C4-2B (cell line): ENCODE results near the gene AMFR.

Source experiments
- H3K27ac ChIP-seq: fragments of 450-650 bp; 2 replicates; pipeline ENCODE4 v1.5.1; 2017
- ZFX ChIP-seq: fragments of 450-650 bp; IDR thresholded peaks from 2 replicates; pipeline ENCODE4 v1.6.1; 2017
- TF ChIP-seq, protein P1 (sequence below): fragments of 450-650 bp; conservative IDR thresholded peaks from 2 replicates; pipeline ENCODE4 v1.5.1; 2017; ENCODE audit warnings: mild to moderate bottlenecking

AMFR gene

DNA sequence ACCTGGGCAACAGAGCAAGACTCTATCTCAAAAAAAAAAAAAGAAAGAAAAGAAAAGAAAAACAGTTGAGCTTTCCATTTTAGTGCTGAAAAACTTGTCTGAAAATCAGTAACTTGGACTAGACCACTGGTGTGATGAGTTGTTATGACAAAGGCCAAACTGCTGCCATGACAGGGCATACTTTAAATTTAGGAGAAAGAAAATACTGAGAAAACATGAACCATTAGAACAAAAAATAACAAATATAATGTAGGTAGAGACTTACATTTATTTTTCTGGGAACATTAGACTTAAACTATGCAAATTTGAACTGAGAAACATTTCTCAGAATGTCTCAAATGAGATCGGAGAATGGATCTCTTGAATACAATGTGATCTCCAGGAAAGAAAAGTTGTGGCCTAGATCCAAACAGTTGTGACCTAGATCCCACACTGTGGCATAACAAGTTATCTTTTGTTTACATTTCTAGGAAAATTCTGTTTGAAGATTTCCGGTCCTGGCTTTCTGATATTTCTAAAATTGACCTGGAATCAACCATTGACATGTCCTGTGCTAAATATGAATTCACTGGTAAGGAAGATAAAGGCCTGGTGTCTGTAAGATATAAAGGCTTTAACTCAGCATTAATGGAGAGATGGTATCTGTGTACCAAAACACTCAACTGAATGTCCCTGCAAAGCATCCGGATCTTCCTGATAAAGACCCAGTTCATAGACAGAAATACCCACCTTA, 36.9 kb upstream of the AMFR start:
- TF ChIP-seq ZFX: no peak
- TF ChIP-seq, protein P1, sequence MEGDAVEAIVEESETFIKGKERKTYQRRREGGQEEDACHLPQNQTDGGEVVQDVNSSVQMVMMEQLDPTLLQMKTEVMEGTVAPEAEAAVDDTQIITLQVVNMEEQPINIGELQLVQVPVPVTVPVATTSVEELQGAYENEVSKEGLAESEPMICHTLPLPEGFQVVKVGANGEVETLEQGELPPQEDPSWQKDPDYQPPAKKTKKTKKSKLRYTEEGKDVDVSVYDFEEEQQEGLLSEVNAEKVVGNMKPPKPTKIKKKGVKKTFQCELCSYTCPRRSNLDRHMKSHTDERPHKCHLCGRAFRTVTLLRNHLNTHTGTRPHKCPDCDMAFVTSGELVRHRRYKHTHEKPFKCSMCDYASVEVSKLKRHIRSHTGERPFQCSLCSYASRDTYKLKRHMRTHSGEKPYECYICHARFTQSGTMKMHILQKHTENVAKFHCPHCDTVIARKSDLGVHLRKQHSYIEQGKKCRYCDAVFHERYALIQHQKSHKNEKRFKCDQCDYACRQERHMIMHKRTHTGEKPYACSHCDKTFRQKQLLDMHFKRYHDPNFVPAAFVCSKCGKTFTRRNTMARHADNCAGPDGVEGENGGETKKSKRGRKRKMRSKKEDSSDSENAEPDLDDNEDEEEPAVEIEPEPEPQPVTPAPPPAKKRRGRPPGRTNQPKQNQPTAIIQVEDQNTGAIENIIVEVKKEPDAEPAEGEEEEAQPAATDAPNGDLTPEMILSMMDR: no peak
- no peak overlapping the region for H3K27ac ChIP-seq

DNA sequence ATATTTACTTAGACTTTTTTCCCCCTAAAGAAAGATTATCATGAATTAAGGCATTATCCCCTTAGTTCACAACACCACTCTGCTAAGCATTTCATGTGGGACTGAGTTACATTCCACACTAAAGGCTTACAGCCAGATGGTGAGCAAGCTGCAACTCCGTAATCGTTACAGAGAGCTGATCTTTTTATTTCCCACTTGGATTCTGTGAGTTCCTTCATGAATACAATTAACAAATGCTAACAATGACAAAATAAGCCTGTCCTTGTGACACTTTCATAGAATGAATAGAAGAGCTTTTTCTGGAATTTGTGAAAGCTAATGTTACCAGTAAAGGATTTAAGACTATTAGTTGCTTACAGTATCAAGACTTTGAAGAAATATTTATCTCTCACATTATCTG, 34.8 kb upstream of the AMFR start:
- H3K27ac ChIP-seq: no peak overlapping the region
- no peak for TF ChIP-seq ZFX
- TF ChIP-seq, protein P1: no peak

DNA sequence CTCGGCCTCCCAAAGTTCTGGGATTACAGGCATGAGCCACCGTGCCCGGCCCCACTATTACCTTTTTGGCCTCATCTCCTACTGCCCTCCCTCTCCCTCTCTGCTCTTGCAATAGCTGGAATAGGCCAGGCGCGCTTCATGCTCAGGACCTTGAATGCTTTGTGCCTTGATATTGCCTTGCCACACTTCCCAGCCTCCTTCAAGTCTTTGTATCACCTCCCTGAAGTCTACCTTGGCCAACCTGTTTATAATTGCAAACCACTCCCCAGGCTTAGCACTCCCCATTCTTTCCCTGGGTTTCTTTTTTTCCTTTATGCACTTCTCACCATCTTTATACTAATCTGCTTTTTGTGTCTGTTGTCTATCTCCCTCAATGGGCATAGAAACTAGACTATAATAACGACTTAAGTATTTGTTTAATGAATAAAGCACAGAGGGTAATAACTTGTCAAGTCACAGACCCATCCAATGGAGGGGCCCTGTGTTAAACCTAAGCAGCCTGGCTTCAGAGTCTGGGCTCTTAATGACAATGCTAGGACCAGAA, 32.7 kb upstream of the AMFR start:
- TF ChIP-seq, protein P1: no peak
- TF ChIP-seq ZFX: no peak
- H3K27ac ChIP-seq: no peak overlapping the region

DNA sequence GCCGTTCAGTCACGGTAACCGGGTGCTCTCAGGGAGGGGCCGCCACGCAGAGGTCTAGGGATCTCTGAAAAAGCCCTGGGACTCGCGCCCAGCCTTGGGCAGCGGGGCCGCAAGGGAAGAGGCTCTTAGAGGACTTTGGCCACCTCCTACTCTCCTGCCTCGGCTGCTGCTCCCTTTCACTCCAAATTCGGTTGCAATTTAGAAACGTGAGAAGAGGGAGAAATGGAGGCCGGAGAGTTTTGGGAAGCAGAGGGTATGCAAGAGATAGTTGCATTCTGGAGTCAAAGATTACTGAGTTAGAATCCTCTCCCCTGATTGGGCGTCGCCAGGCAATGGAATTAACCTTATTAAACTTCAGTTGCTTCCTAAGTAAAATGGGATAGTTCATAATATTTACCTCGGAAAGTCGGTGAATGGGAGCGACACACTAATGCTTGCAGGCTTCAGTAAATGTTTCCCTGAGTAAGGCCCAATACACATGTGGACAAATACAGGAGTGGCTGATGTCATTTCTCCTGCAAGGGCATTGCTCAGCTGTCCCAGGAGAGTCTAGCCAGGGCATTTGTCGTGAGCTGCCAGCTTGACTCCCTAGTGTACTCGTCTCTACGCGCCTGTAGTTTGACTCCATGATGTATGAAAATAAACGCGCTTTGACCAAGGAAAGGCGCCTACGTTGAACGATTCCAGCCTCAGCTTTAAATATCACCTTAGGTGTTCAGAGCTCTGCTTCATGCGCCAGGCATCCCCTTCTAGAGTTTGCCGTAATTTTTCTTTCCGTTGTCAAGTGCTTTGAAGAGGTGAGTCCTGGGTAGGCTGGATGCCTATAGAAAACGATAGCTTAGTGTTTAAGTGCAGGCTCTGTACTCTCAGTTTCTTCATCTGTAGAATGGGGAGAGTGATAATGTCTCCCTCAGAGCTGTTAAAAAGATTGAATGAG, 26.7 kb upstream of the AMFR start:
- no peak for TF ChIP-seq ZFX
- TF ChIP-seq, protein P1: no peak
- peak overlapping the region; percentile 94 for H3K27ac ChIP-seq

GRCh38 chr16:56450986-56451752, 25.8 kb upstream of the AMFR start, which contains the start of the genes NUDT21 and OGFOD1:
Gene NUDT21, minus strand, starts transcription at chr16:56451332. Its CDS starts 130 bp downstream, at chr16:56451202.
Gene OGFOD1, plus strand, starts transcription at chr16:56451554. Its CDS starts 59 bp downstream, at chr16:56451613.
- H3K27ac ChIP-seq: peak within 1 kb of the TSS; percentile 94
- TF ChIP-seq, protein P1: no peak
- peak; percentile 60; the same call in 1 of the 2 replicates for TF ChIP-seq ZFX

GRCh38 chr16:56450275-56450985, 25.1 kb upstream of the AMFR start:
- TF ChIP-seq, protein P1: no peak
- TF ChIP-seq ZFX: no peak
- H3K27ac ChIP-seq: peak overlapping the region; percentile 94
